Esophagus muscularis mucosa (tissue), 4 donors: ENCODE data around the gene C2CD2L. TPM values are rescaled to one million over a fixed set of nuclear protein-coding genes. Genes with fewer than 3 reads are reported as not detected.

Experiments
- DNase-seq: peaks from one replicate; pipeline ENCODE4 v3.0.0-alpha.2; 2017; ENCODE audit errors: extremely low spot score
- H3K27ac ChIP-seq, 4 donors: fragments of 200-600 bp; sonication (generic); replicated peaks in 1 of 4; 1 replicate in 3 of 4; 2 replicates in 1 of 4; pipeline ENCODE4 v1.5.1; 2016 to 2019; ENCODE audit warnings: mild to moderate bottlenecking in 1 of 4
- H3K27me3 ChIP-seq, 4 donors: fragments of 200-600 bp; sonication (generic); one replicate each; pipeline versions ENCODE4 v1.5.1 to v1.6.0; 2016 to 2019
- H3K36me3 ChIP-seq, 4 donors: fragments of 200-600 bp; sonication (generic); one replicate each; pipeline ENCODE4 v1.5.1; 2016 to 2019
- H3K4me1 ChIP-seq, 4 donors: fragments of 200-600 bp; sonication (generic); one replicate each; pipeline ENCODE4 v1.5.1; 2016 to 2019
- H3K4me3 ChIP-seq, 4 donors: fragments of 200-600 bp; sonication (generic); 1 replicate in 2 of 4; 2 replicates in 2 of 4; pipeline ENCODE4 v1.5.1; 2016 to 2019; ENCODE audit warnings: mild to moderate bottlenecking in 4 of 4, moderate library complexity in 1 of 4
- H3K9me3 ChIP-seq, 4 donors: fragments of 200-600 bp; sonication (generic); 1 replicate in 3 of 4; 2 replicates in 1 of 4; pipeline ENCODE4 v1.5.1; 2016 to 2019
- CTCF ChIP-seq, 3 experiments: fragments of 200-600 bp in 2 of 3; fragments of 450-650 bp in 1 of 3; sonication (generic) in 2 of 3; IDR thresholded peaks; one replicate each; pipeline ENCODE4 v1.5.1; 2017 to 2019; ENCODE audit warnings: antibody characterized with exemption in 3 of 3, mild to moderate bottlenecking in 2 of 3, moderate library complexity in 1 of 3
- EP300 ChIP-seq: sonication (generic); formaldehyde crosslinking; IDR thresholded peaks from one replicate; pipeline ENCODE4 v1.6.1; 2017; ENCODE audit warnings: antibody characterized with exemption
- POLR2A ChIP-seq: fragments of 450-650 bp; IDR thresholded peaks from one replicate; pipeline ENCODE4 v1.6.1; 2017; ENCODE audit warnings: antibody characterized with exemption, moderate library complexity, mild to moderate bottlenecking, low read depth
- POLR2AphosphoS5 ChIP-seq, 2 donors: sonication (generic); formaldehyde crosslinking; IDR thresholded peaks; one replicate each; pipeline ENCODE4 v1.6.1; 2017; ENCODE audit warnings: antibody characterized with exemption in 2 of 2
- WGBS: methylation state at CpG from one replicate; pipeline ENCODE4 v1.1.5; 2018; 5-methylcytosine and 5-hydroxymethylcytosine counted together
- intact Hi-C: fragments of 100-400 bp; cut with DNase I; formaldehyde crosslinking; loops from one replicate; pipeline ENCODE4 v1.15.1; 2023
- total RNA-seq, 4 donors: library from RNA; depleted of rRNA; stranded (reverse); fragments of >200 nt; gene quantifications; one replicate each; pipeline versions ENCODE4 v1.1.0 to v1.2.1, GENCODE V29; 2016

The C2CD2L gene
- total RNA-seq, 4 donors from 2014 or later: 7.5 to 15.2 (median 9.4) TPM

- intact Hi-C loops: no loop called here
- no peak for DNase-seq
- no peak overlapping the region for H3K4me3 ChIP-seq
- no peaks in the 10 kb centered on the region for H3K27me3 ChIP-seq
- WGBS: 70% methylated on average over 8 of the region's 8 CpGs
- no peaks in the 10 kb centered on the region for H3K36me3 ChIP-seq
- H3K4me1 ChIP-seq: no peaks in the 10 kb centered on the region
- H3K27ac ChIP-seq: no peak overlapping the region
- no peaks in the 10 kb centered on the region for H3K9me3 ChIP-seq
- TF ChIP-seq POLR2AphosphoS5 (IDR thresholded peaks at IDR 0.05): no peak
- no peak for TF ChIP-seq POLR2A
- no peak for TF ChIP-seq CTCF (IDR thresholded peaks at IDR 0.05)
Measured at GRCh38 chr11:119155733-119156492, 48.8 kb downstream of the C2CD2L start.

- Histone ChIP-seq H3K4me1 (no peaks in the 10 kb centered on the region), H3K9me3 (no peaks in the 10 kb centered on the region), H3K4me3 (no peak overlapping the region), H3K27me3 (no peaks in the 10 kb centered on the region), H3K36me3 (no peaks in the 10 kb centered on the region), H3K27ac (no peak overlapping the region)
- 95% methylated on average over 8 of the region's 10 CpGs for WGBS
- TF ChIP-seq EP300 (no peak), POLR2AphosphoS5 (IDR thresholded peaks at IDR 0.05) (no peak), POLR2A (no peak), CTCF (IDR thresholded peaks at IDR 0.05) (no peak)
- DNase-seq: no peak
- intact Hi-C loops: no loop called here
Measured at GRCh38 chr11:119156496-119156895, 49.4 kb downstream of the C2CD2L start.

GRCh38 chr11:119157063-119157462, 49.9 kb downstream of the C2CD2L start:
- intact Hi-C loops: no loop called here
- H3K27me3 ChIP-seq: no peaks in the 10 kb centered on the region

GRCh38 chr11:119158467-119158866, 51.3 kb downstream of the C2CD2L start:
- TF ChIP-seq EP300 (no peak), CTCF (IDR thresholded peaks at IDR 0.05) (no peak), POLR2A (no peak), POLR2AphosphoS5 (IDR thresholded peaks at IDR 0.05) (no peak)
- H3K4me3 ChIP-seq: no peak overlapping the region
- H3K27ac ChIP-seq: no peak overlapping the region
- no peak for DNase-seq
- intact Hi-C loops: no loop called here
- H3K4me1 ChIP-seq: no peaks in the 10 kb centered on the region
- 93% methylated on average over 13 of the region's 13 CpGs for WGBS
- no peaks in the 10 kb centered on the region for H3K27me3 ChIP-seq
- H3K9me3 ChIP-seq: no peaks in the 10 kb centered on the region
- H3K36me3 ChIP-seq: no peaks in the 10 kb centered on the region

More at GRCh38 chr11:119157063-119157462, 49.9 kb downstream of the C2CD2L start:
- no peak for DNase-seq
- 42% methylated on average over 2 of the region's 3 CpGs for WGBS
- TF ChIP-seq EP300 (no peak), POLR2A (no peak), POLR2AphosphoS5 (IDR thresholded peaks at IDR 0.05) (no peak), CTCF (IDR thresholded peaks at IDR 0.05) (no peak)
- Histone ChIP-seq H3K4me3 (no peak overlapping the region), H3K4me1 (no peaks in the 10 kb centered on the region), H3K9me3 (no peaks in the 10 kb centered on the region), H3K36me3 (no peaks in the 10 kb centered on the region), H3K27ac (no peak overlapping the region)

GRCh38 chr11:119160151-119160550, 53.0 kb downstream of the C2CD2L start:
- intact Hi-C loops: no loop called here

More at GRCh38 chr11:119160151-119160550, 53.0 kb downstream of the C2CD2L start:
- Histone ChIP-seq H3K36me3 (no peaks in the 10 kb centered on the region), H3K4me1 (no peaks in the 10 kb centered on the region), H3K27ac (no peak overlapping the region), H3K9me3 (no peaks in the 10 kb centered on the region), H3K27me3 (no peaks in the 10 kb centered on the region), H3K4me3 (no peak overlapping the region)
- DNase-seq: no peak
- 94% methylated on average over 9 of the region's 9 CpGs for WGBS
- TF ChIP-seq POLR2A (no peak), POLR2AphosphoS5 (IDR thresholded peaks at IDR 0.05) (no peak), EP300 (no peak), CTCF (IDR thresholded peaks at IDR 0.05) (no peak)
